ENCODE measurements around the gene SPATS2. TPM values are rescaled to one million over a fixed set of nuclear protein-coding genes. Genes with fewer than 3 reads are reported as not detected.

SPATS2 gene
- total RNA-seq, 1 donor from 2014 or later = 49.5 TPM

DNA sequence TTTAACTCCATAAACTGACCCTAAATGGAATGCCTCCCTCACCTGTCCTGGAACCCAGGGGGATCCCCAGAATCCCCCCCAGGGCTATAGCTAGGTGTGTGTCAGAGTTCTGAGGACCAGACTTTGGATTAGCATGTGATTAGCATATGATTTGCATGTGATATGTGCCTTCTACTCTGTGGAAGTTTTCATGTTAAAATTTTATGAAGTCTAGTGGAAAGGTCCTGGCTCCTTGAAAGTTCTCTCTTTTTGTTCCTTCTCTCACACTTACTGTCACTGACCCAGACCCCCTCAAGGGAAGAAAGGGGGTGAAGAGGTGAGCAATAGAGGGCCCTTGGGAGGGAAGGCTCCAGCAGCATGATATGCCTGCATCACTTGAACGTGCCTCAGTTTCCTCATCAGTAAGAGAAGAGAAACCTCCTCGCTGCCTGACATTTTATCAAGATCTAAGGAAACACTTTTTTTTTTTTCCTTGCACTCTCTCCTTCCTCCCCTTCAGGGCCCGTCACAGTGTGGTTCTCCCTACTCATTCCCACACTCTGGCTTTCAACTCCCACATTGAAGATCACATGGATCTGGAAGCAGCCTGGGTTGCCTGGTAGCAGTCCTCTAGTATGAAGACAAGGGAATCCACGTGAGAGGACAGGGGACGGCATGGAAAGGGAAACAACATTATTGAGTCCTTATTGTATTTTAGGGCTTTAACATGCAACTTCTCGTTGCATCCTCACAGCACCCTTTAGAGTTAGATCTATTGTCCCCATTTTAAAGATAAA lies 27.0 kb upstream of the SPATS2 start:
- H3K27me3 ChIP-seq = peaks cover 100% of the 10 kb centered on the region
- Mint-ChIP-seq H3K36me3 (peaks cover 3% of the 10 kb centered on the region), H3K27me3 (ENCODE audit: insufficient read depth, low read depth) (peaks cover 81% of the 10 kb centered on the region), H3K4me1 (peaks cover 55% of the 10 kb centered on the region), H3K9me3 (peaks cover 5% of the 10 kb centered on the region), H3K27ac (peak overlapping the region; percentile 13), H3K4me3 (peak overlapping the region; percentile 62)
- H3K4me1 ChIP-seq = peaks cover 44% of the 10 kb centered on the region
- no peak overlapping the region for H3K4me3 ChIP-seq
- no peaks in the 10 kb centered on the region for H3K79me2 ChIP-seq (ENCODE audit: low read depth)
- peaks cover 45% of the 10 kb centered on the region for H3F3A ChIP-seq (ENCODE audit: low read depth)
- H3K36me3 ChIP-seq = no peaks in the 10 kb centered on the region
- no peaks in the 10 kb centered on the region for H3K9me3 ChIP-seq (ENCODE audit: low read depth)
- TF ChIP-seq, protein P1, sequence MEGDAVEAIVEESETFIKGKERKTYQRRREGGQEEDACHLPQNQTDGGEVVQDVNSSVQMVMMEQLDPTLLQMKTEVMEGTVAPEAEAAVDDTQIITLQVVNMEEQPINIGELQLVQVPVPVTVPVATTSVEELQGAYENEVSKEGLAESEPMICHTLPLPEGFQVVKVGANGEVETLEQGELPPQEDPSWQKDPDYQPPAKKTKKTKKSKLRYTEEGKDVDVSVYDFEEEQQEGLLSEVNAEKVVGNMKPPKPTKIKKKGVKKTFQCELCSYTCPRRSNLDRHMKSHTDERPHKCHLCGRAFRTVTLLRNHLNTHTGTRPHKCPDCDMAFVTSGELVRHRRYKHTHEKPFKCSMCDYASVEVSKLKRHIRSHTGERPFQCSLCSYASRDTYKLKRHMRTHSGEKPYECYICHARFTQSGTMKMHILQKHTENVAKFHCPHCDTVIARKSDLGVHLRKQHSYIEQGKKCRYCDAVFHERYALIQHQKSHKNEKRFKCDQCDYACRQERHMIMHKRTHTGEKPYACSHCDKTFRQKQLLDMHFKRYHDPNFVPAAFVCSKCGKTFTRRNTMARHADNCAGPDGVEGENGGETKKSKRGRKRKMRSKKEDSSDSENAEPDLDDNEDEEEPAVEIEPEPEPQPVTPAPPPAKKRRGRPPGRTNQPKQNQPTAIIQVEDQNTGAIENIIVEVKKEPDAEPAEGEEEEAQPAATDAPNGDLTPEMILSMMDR (IDR thresholded peaks at IDR 0.05) = no peak
- no peak for TF ChIP-seq EZH2 (IDR thresholded peaks at IDR 0.05)
- TF ChIP-seq EZH2phosphoT487 (IDR thresholded peaks at IDR 0.05) = no peak
- H3K4me2 ChIP-seq = peak overlapping the region; percentile 91
- peaks cover 22% of the 10 kb centered on the region for H4K20me1 ChIP-seq (ENCODE audit: low read depth)
- H3K27ac ChIP-seq = no peak overlapping the region
- DNase-seq (ENCODE audit: low spot score) = no peak
- no peak overlapping the region for H2AFZ ChIP-seq (replicated peaks)
- H3K9ac ChIP-seq = no peak overlapping the region

DNA sequence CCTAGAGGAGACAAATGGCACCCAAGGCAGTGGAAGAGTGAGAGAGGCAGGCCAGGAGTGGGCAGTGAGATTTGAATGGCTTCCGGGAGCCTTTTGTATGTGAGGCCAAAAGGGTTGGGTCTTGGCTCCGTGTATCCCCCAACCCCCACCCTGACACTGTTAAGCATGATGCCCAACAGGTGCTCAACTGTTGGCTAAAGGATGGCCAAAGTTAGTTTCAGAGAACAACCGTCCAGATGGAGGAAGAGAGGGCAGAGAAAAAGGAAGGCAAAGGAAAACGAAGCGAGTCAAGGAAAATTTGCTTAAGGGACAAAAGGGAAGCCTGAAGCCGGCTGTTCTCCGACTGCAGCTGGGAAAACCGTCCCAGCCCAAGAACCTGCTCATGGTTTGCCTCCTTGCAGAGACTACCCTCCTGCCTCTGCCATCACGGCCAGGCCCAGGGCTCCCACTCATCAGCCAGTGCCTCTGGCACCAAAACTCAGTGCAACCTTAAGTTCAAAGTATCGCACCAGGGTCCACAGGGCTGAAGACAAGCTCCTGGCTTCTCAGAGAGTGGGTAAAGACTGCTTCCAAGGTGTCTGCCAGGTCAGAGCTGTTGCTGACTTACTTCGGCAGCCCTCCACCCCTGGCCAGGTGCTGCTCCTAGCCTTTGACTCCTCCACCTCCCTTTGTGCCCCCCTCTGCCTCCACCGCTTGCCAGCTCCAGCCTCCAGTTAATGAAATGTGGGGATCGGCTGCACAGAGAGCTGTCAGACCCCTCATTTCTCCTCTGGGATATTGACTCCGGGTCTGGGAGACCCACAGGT lies 26.1 kb upstream of the SPATS2 start:
- DNase-seq (ENCODE audit: low spot score) = peak; percentile 31
- Histone ChIP-seq H3K36me3 (no peaks in the 10 kb centered on the region), H3K4me3 (peak overlapping the region; percentile 65), H3K27me3 (peaks cover 100% of the 10 kb centered on the region), H4K20me1 (ENCODE audit: low read depth) (peaks cover 27% of the 10 kb centered on the region), H3F3A (ENCODE audit: low read depth) (peaks cover 42% of the 10 kb centered on the region), H3K9ac (no peak overlapping the region), H3K79me2 (ENCODE audit: low read depth) (no peaks in the 10 kb centered on the region), H2AFZ (replicated peaks) (peak overlapping the region; percentile 90), H3K4me2 (peak overlapping the region; percentile 91), H3K9me3 (ENCODE audit: low read depth) (no peaks in the 10 kb centered on the region), H3K27ac (no peak overlapping the region), H3K4me1 (peaks cover 48% of the 10 kb centered on the region)
- peaks cover 2% of the 10 kb centered on the region for H3K9me3 Mint-ChIP-seq
- no peak overlapping the region for H3K27ac Mint-ChIP-seq
- H3K27me3 Mint-ChIP-seq (ENCODE audit: insufficient read depth, low read depth) = peaks cover 82% of the 10 kb centered on the region
- TF ChIP-seq, protein P1 (IDR thresholded peaks at IDR 0.05) = no peak
- TF ChIP-seq EZH2phosphoT487 (IDR thresholded peaks at IDR 0.05) (no peak), EZH2 (IDR thresholded peaks at IDR 0.05) (no peak)
- no peaks in the 10 kb centered on the region for H3K36me3 Mint-ChIP-seq
- peak overlapping the region; percentile 78 for H3K4me3 Mint-ChIP-seq
- peaks cover 54% of the 10 kb centered on the region for H3K4me1 Mint-ChIP-seq

DNA sequence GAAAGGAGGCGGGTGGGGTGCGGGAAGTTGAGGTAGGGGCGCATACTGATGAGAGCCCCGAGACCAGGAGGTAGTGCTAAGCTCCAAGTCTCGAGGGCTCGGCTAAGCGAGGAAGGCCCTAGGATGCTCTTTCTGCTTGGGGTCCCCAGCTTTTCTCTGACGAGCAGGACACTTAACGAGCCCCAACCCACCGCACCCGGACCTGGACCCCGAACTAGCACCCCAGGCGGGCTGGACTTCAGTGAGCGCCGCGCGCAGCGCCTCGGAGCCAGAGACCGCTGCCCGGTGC lies 25.5 kb upstream of the SPATS2 start:
- H3K4me3 ChIP-seq = peak overlapping the region; percentile 65

More for the DNA sequence above, 25.5 kb upstream of the SPATS2 start:
- no peaks in the 10 kb centered on the region for H3K36me3 Mint-ChIP-seq
- H3F3A ChIP-seq (ENCODE audit: low read depth) = peaks cover 47% of the 10 kb centered on the region
- H3K79me2 ChIP-seq (ENCODE audit: low read depth) = no peaks in the 10 kb centered on the region
- peak overlapping the region; percentile 91 for H3K4me2 ChIP-seq
- peak overlapping the region; percentile 78 for H3K4me3 Mint-ChIP-seq
- no peaks in the 10 kb centered on the region for H3K9me3 ChIP-seq (ENCODE audit: low read depth)
- H3K4me1 Mint-ChIP-seq = peaks cover 55% of the 10 kb centered on the region
- no peak overlapping the region for H3K27ac Mint-ChIP-seq
- no peak overlapping the region for H3K27ac ChIP-seq
- peak overlapping the region; percentile 90 for H2AFZ ChIP-seq (replicated peaks)
- H3K4me1 ChIP-seq = peaks cover 53% of the 10 kb centered on the region
- DNase-seq (ENCODE audit: low spot score) = no peak
- no peak overlapping the region for H3K9ac ChIP-seq
- H3K9me3 Mint-ChIP-seq = peaks cover 2% of the 10 kb centered on the region
- H3K36me3 ChIP-seq = no peaks in the 10 kb centered on the region
- H3K27me3 Mint-ChIP-seq (ENCODE audit: insufficient read depth, low read depth) = peaks cover 82% of the 10 kb centered on the region
- H4K20me1 ChIP-seq (ENCODE audit: low read depth) = peaks cover 32% of the 10 kb centered on the region
- TF ChIP-seq, protein P1 (IDR thresholded peaks at IDR 0.05) = no peak
- TF ChIP-seq EZH2 (IDR thresholded peaks at IDR 0.05) = no peak
- TF ChIP-seq EZH2phosphoT487 (IDR thresholded peaks at IDR 0.05) = no peak
- H3K27me3 ChIP-seq = peaks cover 100% of the 10 kb centered on the region
